ENCODE measurements around the gene ENTPD3. TPM values are rescaled to one million over a fixed set of nuclear protein-coding genes. Genes with fewer than 3 reads are reported as not detected.
"Not testable (repeated sequence)": the region's sequence is repeated elsewhere in the genome, so short reads cannot be mapped to it uniquely, and the experiment has no call there.

Gene ENTPD3
- total RNA-seq, 1 donor from 2014 or later: not detected

DNA sequence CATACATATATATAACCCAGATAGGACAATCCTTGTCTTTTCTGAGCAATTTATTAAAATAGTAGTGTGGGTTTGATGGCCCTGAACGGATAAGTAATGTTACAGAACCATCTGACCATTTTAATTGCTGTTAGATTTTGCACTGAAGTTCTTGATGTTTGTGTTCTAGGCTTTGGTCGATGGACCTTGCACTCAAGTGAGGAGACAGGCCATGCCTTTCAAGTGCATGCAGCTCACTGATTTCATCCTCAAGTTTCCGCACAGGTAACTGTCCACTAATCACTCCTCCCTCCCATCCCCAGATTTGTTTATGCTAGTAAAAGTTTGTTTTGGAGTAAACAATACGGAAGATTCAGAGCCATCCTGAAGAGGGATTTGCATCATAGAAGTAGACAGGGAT, 71.5 kb downstream of the ENTPD3 start:
- DNase-seq (ENCODE audit: low read depth): no peak

DNA sequence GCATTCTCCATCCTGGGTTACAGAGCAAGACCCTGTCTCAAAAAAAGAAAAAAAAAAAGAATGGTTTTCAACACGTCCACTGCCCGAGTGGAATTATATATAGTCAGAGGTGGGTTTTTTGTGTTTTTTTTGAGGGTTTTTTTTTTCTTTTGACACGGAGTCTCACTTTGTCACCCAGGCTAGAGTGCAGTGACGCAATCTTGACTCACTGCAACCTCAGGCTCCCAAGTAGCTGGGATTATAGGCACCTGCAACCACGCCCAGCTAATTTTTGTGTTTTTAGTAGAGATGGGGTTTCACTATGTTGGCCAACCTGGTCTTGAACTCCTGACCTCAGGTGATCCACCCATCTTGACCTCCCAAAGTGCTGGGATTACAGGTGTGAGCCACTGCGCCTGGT, 73.5 kb downstream of the ENTPD3 start:
- not testable (repeated sequence) for DNase-seq (ENCODE audit: low read depth)

DNA sequence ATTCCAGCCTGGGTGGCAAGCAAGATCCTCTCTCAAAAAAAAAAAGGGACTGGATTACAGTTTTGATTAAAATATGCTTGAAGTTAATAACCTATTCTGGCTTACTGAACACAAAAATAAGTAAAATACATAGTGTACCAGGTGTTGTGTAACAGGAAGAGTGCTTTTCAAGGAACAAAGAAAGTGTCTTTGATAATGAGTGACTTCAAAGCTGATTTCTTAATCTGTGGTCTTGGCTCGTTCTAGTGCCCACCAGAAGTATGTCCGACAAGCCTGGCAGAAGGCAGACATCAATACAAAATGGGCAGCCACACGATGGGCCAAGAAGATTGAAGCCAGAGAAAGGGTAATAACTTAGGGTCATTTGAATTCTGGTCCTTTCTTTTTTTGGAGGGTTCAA, 74.2 kb downstream of the ENTPD3 start:
- no peak for DNase-seq (ENCODE audit: low read depth)

DNA sequence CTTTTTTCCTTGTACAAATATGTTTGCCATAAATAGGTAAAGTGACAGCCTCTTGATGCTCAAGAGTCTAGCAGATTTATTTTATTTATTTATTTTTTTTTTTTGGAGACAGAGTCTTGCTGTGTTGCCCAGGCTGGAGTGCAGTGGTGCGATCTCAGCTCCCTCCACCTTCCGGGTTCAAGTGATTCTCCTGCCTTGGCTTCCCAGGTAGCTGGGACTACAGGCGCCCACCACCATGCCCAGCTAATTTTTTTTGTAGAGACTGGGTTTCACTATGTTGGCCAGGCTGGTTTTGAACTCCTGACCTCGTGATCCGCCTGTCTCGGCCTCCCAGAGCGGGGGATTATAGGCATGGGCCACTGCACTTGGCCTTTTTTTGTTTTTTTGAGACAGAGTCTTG, 75.9 kb downstream of the ENTPD3 start:
- DNase-seq (ENCODE audit: low read depth): not testable (repeated sequence)

DNA sequence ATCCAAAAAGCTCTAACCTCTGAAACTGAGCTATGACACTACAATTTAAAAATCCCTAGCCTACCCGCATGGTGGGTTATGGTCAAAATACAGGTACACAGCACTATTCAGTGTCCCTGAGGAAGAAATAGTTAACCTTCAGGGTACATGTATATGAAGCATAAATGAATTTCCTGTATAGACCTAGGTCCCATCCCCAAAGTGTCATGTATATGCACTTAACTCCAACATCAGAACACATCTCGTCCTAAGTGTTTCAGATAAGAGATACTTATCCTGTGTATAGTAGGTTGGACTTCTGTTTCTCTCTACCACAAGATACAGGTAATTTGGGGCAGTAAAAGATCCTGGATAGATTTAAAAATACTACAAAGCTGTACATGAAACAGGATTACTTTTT, 76.6 kb downstream of the ENTPD3 start:
- DNase-seq (ENCODE audit: low read depth): no peak

DNA sequence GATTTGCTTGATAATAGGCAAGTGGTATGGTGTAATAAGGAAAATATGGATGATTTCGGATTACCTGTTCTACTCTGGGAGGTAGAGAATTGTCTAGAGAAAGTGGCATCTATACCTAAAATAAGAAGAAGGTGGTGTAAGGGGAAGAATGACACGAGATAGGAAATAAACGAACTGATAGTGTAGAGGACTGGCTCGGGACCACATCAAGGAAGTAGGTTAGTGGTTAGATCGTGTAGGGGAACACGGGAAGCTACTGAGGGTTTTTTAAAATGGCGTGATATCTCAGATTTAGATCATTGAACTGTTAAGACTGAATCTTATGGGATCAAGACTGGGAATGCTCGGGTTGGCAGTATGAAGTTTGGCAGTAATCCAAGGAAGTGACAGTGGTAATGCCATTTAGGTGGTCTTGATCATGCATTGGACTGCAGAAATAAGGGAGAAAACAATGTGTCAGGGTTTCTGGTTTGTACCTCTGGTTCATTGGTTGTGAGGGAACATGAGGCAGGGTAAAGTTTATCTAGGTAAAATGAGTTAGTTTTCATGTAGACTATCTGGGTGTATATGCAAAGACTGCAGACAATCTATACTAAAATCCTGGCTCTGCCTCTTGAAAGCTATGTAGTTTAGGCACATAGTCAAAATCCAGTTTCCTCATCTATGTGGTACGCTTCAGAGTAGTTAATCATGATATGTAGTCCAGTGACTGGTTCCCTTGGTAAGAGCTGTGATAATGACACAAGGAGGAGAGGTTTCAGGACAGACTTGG, 77.5 kb downstream of the ENTPD3 start:
- DNase-seq (ENCODE audit: low read depth): no peak

DNA sequence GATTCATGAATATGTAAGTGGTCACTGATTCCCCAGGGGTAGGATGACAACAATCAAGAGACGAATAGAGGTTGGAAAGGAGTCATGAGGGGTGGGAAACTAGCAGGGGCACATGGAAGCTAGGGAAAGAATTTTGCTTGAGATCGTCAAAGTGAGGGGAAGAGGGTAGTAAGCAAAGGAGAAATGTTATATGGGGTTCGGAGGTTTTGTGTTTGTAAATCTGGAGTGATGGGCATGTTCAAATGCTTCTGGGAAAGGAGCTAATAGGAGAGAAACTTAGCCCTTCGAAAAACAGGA, 78.1 kb downstream of the ENTPD3 start:
- DNase-seq (ENCODE audit: low read depth): no peak

DNA sequence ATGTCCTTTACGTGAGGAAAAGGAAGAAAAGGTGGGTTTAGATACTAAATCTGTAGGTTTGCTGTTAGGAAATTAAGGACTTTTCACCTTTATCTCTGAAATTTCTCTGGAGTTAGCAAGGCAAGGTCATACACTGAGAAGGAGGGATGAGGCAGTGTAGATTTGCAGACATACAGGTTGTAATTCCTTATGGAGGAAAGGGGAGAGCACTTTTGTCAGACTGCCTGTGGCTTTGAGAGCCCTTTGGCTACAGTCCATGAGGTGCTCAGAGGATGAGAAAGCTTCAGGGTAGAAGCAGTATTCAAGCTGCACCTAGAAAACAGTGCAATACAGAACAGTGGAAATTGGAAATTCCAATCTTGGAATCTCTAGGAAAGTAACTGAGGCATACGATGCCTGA, 78.5 kb downstream of the ENTPD3 start:
- no peak for DNase-seq (ENCODE audit: low read depth)

DNA sequence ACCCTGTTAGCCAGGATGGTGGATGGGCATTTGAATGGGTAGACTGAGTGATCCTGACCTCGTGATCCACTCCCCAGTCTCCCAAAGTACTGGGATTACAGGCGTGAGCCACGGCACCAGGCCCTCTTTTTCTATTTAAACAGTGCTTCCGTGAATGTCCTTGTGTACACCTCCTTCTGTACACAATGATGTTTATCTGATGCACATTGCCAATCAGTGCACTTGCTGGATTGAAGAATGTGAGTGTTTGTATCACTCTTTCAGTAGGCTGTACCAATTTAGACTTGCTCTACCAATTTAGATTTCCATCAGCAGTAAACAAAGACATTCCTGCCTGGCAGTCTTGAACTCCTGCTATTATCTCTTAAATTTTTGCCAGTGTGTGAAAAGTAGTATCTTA, 81.0 kb downstream of the ENTPD3 start:
- DNase-seq (ENCODE audit: low read depth): no peak

DNA sequence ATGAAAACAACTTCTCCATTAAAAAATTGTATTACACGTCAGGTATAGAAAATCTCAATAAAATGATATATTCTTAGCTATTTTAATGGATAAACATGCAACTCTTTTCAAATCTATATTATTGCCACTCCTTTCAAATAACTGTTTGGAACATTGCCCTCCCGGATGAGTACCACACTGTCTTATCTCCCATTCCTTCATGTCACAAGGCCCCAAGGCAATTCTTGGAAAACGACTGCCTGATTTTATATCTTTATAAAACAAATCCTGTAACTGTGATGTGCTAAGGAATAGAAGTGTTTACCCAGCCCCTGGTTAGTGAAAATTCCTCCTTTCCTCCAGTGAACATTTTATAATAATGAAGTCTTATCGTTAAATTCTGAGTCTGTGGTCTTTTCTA, 83.7 kb downstream of the ENTPD3 start:
- no peak for DNase-seq (ENCODE audit: low read depth)

DNA sequence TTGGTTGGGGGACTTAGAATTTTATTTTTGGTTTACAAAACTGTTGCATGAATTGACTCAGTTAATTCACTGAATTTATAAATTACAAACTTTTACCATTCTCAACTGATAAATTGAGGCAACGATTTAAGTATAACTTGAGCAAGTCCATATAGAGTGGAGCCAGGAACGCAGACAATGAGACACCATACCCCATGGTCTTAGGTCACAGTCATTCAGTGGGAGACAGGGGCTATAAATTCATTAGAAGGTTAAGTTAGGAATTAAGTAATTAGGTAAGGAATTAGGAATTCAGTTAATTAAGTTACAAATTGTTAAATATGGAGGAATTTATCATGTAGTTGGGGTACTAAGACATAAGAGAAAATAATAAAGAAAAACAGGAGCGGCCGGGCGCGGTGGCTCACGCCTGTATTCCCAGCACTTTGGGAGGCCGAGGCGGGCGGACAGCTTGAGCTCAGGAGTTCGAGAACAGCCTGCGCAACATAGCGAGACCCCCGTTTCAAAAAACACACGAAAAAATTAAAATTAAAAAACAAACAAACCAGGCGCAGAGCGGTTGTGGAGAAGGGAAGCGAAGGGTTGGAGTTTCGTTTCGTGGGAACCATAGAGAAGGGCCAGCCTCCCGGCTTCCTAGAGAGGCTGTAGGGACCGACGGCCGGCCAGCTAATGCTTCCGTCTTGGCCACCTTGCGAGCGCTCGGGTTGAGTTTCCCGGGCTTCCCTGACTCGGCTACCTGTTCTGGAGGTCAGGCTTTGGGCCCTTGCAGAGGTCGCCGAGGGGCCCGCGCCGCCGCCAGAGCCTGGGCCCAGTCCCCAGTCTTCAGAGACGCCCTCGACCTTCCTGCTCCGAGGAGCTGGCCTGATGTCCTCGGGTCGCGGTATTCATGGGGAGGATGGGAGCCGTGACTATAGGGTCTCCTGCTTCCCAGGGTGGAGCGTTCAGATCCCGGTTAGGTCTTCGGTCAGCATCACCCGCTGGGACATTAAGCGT, 89.8 kb downstream of the ENTPD3 start, which contains the start of gene ZNF619:
ZNF619 (plus strand) TSS at position 645 of the 993 bp plus-strand sequence. CDS start 858 bp downstream, outside the sequence.
- peak; percentile 75 for DNase-seq (ENCODE audit: low read depth)

DNA sequence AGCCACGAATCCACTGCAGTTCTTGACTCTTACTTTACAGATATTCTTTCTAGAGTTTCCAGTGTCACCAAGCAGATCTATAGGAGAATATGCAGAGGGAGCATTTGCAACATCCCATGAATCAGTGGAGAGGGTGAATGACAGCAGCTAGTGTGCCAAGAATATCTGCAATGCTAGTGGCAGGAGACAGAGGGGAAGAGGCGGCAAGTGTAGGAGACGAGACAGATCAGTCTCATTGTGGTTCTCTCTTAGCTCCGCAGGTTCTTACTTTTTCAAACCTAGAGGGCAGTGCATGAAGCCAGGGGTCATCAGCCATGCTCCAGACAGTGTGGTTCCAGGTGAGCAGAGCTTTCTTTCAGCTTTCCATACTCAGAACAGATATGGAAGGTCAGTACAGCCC, 90.7 kb downstream of the ENTPD3 start:
- DNase-seq (ENCODE audit: low read depth): peak; percentile 8

Other genes starting within 250 kb of the ENTPD3 start
- 9.1 and 12.2 TPM in 2 replicates for gene EIF1B, start 77.5 kb upstream of the ENTPD3 start, total RNA-seq
- gene RPL14, start 70.2 kb downstream of the ENTPD3 start, total RNA-seq: 190 and 240 TPM in 2 replicates
- gene ZNF619, start 89.9 kb downstream of the ENTPD3 start, total RNA-seq: 2.6 and 4.6 TPM in 2 replicates
- 0.37 and 1.1 TPM in 2 replicates for gene ZNF620, start 118.9 kb downstream of the ENTPD3 start, total RNA-seq
- gene ZNF621, start 137.8 kb downstream of the ENTPD3 start, total RNA-seq: 8.7 and 10.0 TPM in 2 replicates

Data from myocyte (in vitro differentiated cells).